Neural progenitor cell (in vitro differentiated cells): ENCODE results near the gene KMT5B.

Experiments
- CTCF ChIP-seq: fragments of 200-600 bp; sonication (generic); IDR thresholded peaks from 2 replicates; pipeline ENCODE4 v1.5.1; 2017; ENCODE audit warnings: antibody characterized with exemption, mild to moderate bottlenecking
- EZH2 ChIP-seq: fragments of 200-600 bp; sonication (generic); IDR thresholded peaks from 2 replicates; pipeline ENCODE4 v1.6.1; 2017; ENCODE audit warnings: antibody characterized with exemption, mild to moderate bottlenecking, moderate library complexity

- no peak for TF ChIP-seq CTCF
- TF ChIP-seq EZH2 = no peak
These were observed 10.2 kb upstream of the KMT5B start for GRCh38 chr11:68223275-68223674.
